SK-N-SH treated with all-trans-retinoic acid at 6 μM for 48 hours (cell line): ENCODE data around the gene AVPR1B.

Source experiments
- ATAC-seq: fragments of 200-7000 bp; cut with Tn5 transposase; 3 replicates; pipeline ENCODE4 v1.9.1; 2020; ENCODE audit warnings: mild to moderate bottlenecking, moderate library complexity
- CSDC2 ChIP-seq: fragments of 250-450 bp; sonication (Bioruptor Pico); IDR thresholded peaks from 2 replicates; pipeline ENCODE4 v1.5.0; 2020; ENCODE audit warnings: mild to moderate bottlenecking, moderate library complexity
- CSRNP3 ChIP-seq: fragments of 250-450 bp; sonication (Bioruptor Pico); IDR thresholded peaks from 2 replicates; pipeline ENCODE4 v1.5.1; 2021; ENCODE audit warnings: mild to moderate bottlenecking, moderate library complexity
- GLIS3 ChIP-seq: fragments of 250-450 bp; sonication (Bioruptor Pico); IDR thresholded peaks from 2 replicates; pipeline ENCODE4 v1.5.0; 2020; ENCODE audit warnings: mild to moderate bottlenecking, moderate library complexity
- ISL1 ChIP-seq: fragments of 250-450 bp; sonication (Bioruptor Pico); IDR thresholded peaks from 2 replicates; pipeline ENCODE4 v2.1.2; 2022; ENCODE audit warnings: mild to moderate bottlenecking, moderate library complexity
- OSR1 ChIP-seq: fragments of 250-450 bp; sonication (Bioruptor Pico); IDR thresholded peaks from 2 replicates; pipeline ENCODE4 v1.8.0; 2022; ENCODE audit warnings: moderate library complexity, mild to moderate bottlenecking, inconsistent platforms
- PPARA ChIP-seq: fragments of 250-450 bp; sonication (Bioruptor Pico); IDR thresholded peaks from 2 replicates; pipeline ENCODE4 v1.5.0; 2020; ENCODE audit warnings: mild to moderate bottlenecking, borderline replicate concordance
- SNAI2 ChIP-seq: fragments of 250-450 bp; sonication (Bioruptor Pico); IDR thresholded peaks from 2 replicates; pipeline ENCODE4 v1.5.0; 2020; ENCODE audit warnings: mild to moderate bottlenecking, moderate library complexity
- TCF4 ChIP-seq: fragments of 250-450 bp; sonication (Bioruptor Pico); IDR thresholded peaks from 2 replicates; pipeline ENCODE4 v1.8.0; 2021; ENCODE audit warnings: mild to moderate bottlenecking, moderate library complexity, borderline replicate concordance
- TOX ChIP-seq: fragments of 250-450 bp; sonication (Bioruptor Pico); IDR thresholded peaks from 2 replicates; pipeline ENCODE4 v1.8.0; 2021; ENCODE audit warnings: mild to moderate bottlenecking, moderate library complexity, borderline replicate concordance
- TSHZ2 ChIP-seq: fragments of 250-450 bp; sonication (Bioruptor Pico); IDR thresholded peaks from 2 replicates; pipeline ENCODE4 v1.5.0; 2020; ENCODE audit warnings: mild to moderate bottlenecking, moderate library complexity
- ZC3H10 ChIP-seq: fragments of 250-450 bp; sonication (Bioruptor Pico); IDR thresholded peaks from 2 replicates; pipeline ENCODE4 v1.5.1; 2021; ENCODE audit warnings: mild to moderate bottlenecking, moderate library complexity
- ZFP30 ChIP-seq: fragments of 450-650 bp; formaldehyde crosslinking; IDR thresholded peaks from 2 replicates; pipeline ENCODE4 v1.5.0; 2022; ENCODE audit warnings: mild to moderate bottlenecking, moderate library complexity
- ZNF8 ChIP-seq: fragments of 450-650 bp; formaldehyde crosslinking; IDR thresholded peaks from 2 replicates; pipeline ENCODE4 v1.5.0; 2020; ENCODE audit warnings: mild to moderate bottlenecking, moderate library complexity
- TF ChIP-seq, protein P1 (sequence below): fragments of 250-450 bp; sonication (Bioruptor Pico); IDR thresholded peaks from 2 replicates; pipeline ENCODE4 v1.8.0; 2021; ENCODE audit warnings: low read depth, mild to moderate bottlenecking, moderate library complexity, borderline replicate concordance
- TF ChIP-seq, protein P2 (sequence below): fragments of 250-450 bp; sonication (Bioruptor Pico); IDR thresholded peaks from 2 replicates; pipeline ENCODE4 v1.5.1; 2020; ENCODE audit warnings: low read depth, mild to moderate bottlenecking, moderate library complexity

Gene AVPR1B

DNA sequence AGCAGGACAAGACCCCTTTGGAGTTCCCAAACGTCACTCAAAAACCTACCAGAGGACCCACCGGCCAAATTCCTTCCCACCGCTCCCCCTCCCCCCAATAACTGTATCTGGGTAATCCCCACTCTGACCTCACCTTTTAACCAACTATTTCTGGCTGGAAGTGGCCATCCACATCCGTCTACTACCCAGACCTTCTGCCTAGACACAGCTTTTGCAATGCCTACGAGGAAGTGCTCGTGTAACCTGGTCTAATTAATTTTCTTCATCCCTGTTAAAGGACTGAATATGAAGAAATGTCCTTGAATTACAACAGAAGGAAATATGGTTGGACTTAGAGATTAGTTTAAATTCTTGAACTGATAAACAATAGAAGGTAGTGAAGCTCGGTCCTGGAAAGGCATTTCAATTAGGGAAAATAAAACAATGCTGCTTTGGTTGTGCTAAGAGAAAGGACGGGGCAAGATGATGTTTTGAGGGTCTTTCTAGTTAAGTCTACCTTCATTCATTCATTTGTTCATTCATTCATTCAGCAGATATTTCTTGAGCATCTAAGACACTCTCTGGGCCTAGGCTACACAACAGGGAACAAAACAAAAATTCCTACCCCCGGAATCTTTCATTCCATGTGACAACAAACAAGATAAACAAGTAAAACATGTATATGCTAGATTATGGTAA, 18.8 kb downstream of the AVPR1B start:
- TF ChIP-seq TOX (CRISPR knock-in tag): no peak
- TF ChIP-seq, protein P1, sequence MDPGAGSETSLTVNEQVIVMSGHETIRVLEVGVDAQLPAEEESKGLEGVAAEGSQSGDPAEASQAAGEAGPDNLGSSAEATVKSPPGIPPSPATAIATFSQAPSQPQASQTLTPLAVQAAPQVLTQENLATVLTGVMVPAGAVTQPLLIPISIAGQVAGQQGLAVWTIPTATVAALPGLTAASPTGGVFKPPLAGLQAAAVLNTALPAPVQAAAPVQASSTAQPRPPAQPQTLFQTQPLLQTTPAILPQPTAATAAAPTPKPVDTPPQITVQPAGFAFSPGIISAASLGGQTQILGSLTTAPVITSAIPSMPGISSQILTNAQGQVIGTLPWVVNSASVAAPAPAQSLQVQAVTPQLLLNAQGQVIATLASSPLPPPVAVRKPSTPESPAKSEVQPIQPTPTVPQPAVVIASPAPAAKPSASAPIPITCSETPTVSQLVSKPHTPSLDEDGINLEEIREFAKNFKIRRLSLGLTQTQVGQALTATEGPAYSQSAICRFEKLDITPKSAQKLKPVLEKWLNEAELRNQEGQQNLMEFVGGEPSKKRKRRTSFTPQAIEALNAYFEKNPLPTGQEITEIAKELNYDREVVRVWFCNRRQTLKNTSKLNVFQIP (CRISPR knock-in tag): no peak
- TF ChIP-seq, protein P2, sequence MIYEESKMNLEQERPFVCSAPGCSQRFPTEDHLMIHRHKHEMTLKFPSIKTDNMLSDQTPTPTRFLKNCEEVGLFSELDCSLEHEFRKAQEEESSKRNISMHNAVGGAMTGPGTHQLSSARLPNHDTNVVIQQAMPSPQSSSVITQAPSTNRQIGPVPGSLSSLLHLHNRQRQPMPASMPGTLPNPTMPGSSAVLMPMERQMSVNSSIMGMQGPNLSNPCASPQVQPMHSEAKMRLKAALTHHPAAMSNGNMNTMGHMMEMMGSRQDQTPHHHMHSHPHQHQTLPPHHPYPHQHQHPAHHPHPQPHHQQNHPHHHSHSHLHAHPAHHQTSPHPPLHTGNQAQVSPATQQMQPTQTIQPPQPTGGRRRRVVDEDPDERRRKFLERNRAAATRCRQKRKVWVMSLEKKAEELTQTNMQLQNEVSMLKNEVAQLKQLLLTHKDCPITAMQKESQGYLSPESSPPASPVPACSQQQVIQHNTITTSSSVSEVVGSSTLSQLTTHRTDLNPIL (CRISPR knock-in tag): no peak
- no peak for TF ChIP-seq SNAI2
- no peak for ATAC-seq

- TF ChIP-seq ZC3H10 (no peak), TSHZ2 (CRISPR knock-in tag) (no peak), CSDC2 (CRISPR knock-in tag) (no peak), CSRNP3 (CRISPR knock-in tag) (no peak)
- ATAC-seq: no peak
Observed at GRCh38 chr1:206097381-206097780, 19.8 kb downstream of the AVPR1B start.

DNA sequence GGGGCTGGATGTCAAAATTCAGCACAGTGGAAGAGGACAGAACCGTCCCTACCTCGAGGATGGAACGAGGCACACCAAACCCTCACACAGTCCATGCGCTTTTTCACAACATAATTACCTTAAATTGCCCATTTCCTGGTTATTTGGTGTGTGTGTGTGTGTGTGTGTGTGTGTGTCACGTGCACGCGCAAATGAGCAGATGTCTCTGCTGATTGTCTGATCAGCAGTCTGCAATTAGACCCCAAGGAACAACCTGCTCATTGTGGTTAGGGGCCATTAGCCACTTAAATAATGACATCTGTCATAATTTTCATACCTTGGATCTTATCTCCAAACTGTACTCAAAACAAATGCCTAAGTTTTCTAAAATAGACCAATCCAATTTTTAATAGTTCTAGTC, 23.2 kb downstream of the AVPR1B start:
- TF ChIP-seq CSRNP3 (CRISPR knock-in tag) (no peak), TSHZ2 (CRISPR knock-in tag) (no peak), OSR1 (CRISPR knock-in tag) (no peak), PPARA (CRISPR knock-in tag) (no peak), ISL1 (CRISPR knock-in tag) (peak; percentile 53), TCF4 (CRISPR knock-in tag) (peak; percentile 35; the same call in 1 of the 2 replicates), ZNF8 (CRISPR knock-in tag) (no peak)
- ATAC-seq: no peak

- ATAC-seq: no peak
- TF ChIP-seq TCF4 (CRISPR knock-in tag) (no peak), OSR1 (CRISPR knock-in tag) (no peak), GLIS3 (CRISPR knock-in tag) (no peak), ZFP30 (no peak)
- TF ChIP-seq, protein P2 (CRISPR knock-in tag): no peak
Observed at GRCh38 chr1:206089341-206089740, 27.8 kb downstream of the AVPR1B start.
